Spleen (tissue), 11 donors: ENCODE data around the gene P2RX7. TPM values are rescaled to one million over a fixed set of nuclear protein-coding genes. Genes with fewer than 3 reads are reported as not detected.
"Not testable (repeated sequence)": the region's sequence is repeated elsewhere in the genome, so short reads cannot be mapped to it uniquely, and the experiment has no call there.

ENCODE experiments used
- DNase-seq: peaks from one replicate; pipeline ENCODE4 v3.0.0-alpha.2; 2020
- H3K27ac ChIP-seq, 8 donors: fragments of 200-600 bp; sonication (generic) in 7 of 8; 1 replicate in 4 of 8; 2 replicates in 4 of 8; pipeline versions ENCODE4 v1.5.0 to v1.8.0; 2016 to 2021; ENCODE audit warnings: inconsistent platforms in 4 of 8, mild to moderate bottlenecking in 4 of 8, moderate library complexity in 1 of 8
- H3K27me3 ChIP-seq, 7 donors: fragments of 200-600 bp; sonication (generic) in 6 of 7; replicated peaks in 1 of 7; 1 replicate in 4 of 7; 2 replicates in 3 of 7; pipeline versions ENCODE4 v1.5.0 to v1.8.0; 2016 to 2021; ENCODE audit warnings: inconsistent platforms in 3 of 7, mild to moderate bottlenecking in 1 of 7
- H3K36me3 ChIP-seq, 6 donors: fragments of 200-600 bp; sonication (generic) in 5 of 6; 1 replicate in 4 of 6; 2 replicates in 2 of 6; pipeline versions ENCODE4 v1.5.0 to v1.8.0; 2016 to 2021; ENCODE audit warnings: inconsistent platforms in 2 of 6
- H3K4me1 ChIP-seq, 6 donors: fragments of 200-600 bp; sonication (generic) in 5 of 6; 1 replicate in 3 of 6; 2 replicates in 3 of 6; pipeline versions ENCODE4 v1.5.0 to v1.8.0; 2016 to 2021; ENCODE audit warnings: inconsistent platforms in 3 of 6
- H3K4me3 ChIP-seq, 8 donors: fragments of 200-600 bp; sonication (generic) in 7 of 8; 1 replicate in 4 of 8; 2 replicates in 4 of 8; pipeline versions ENCODE4 v1.5.0 to v1.8.0; 2016 to 2021; ENCODE audit warnings: inconsistent platforms in 4 of 8, mild to moderate bottlenecking in 4 of 8, moderate library complexity in 2 of 8
- H3K9me3 ChIP-seq, 8 donors: fragments of 200-600 bp; sonication (generic) in 7 of 8; 1 replicate in 4 of 8; 2 replicates in 4 of 8; pipeline versions ENCODE4 v1.5.0 to v1.8.0; 2016 to 2021; ENCODE audit warnings: inconsistent platforms in 4 of 8
- POLR2A ChIP-seq, 3 donors: fragments of 450-650 bp; IDR thresholded peaks; one replicate each; pipeline ENCODE4 v1.5.1; 2017; ENCODE audit warnings: antibody characterized with exemption in 3 of 3, mild to moderate bottlenecking in 1 of 3
- POLR2AphosphoS5 ChIP-seq, 3 donors: sonication (generic); formaldehyde crosslinking; IDR thresholded peaks; one replicate each; pipeline ENCODE4 v1.5.1; 2017; ENCODE audit warnings: antibody characterized with exemption in 3 of 3
- WGBS, 5 donors: extraction: QIAGEN DNeasy Blood & Tissue Kit in 3 of 5; methylation state at CpG; one replicate each; pipeline versions ENCODE4 v1.1.5 to v1.1.7; 2013 to 2018; 5-methylcytosine and 5-hydroxymethylcytosine counted together
- intact Hi-C: fragments of 100-400 bp; cut with DNase I; formaldehyde crosslinking; loops from one replicate; pipeline ENCODE4 v1.15.0; 2023; ENCODE audit warnings: low total_unique reads
- polyA plus RNA-seq, 3 donors: library from polyadenylated mRNA; stranded (reverse); fragments of 200-250 nt; gene quantifications; one replicate each; pipeline ENCODE4 v1.2.1, GENCODE V29; 2013
- total RNA-seq, 7 donors: library from RNA; depleted of rRNA in 3 of 7; stranded (reverse); fragments of >200 nt in 3 of 7; fragmentation: NEBNext Ultra II Directional in 4 of 7; extraction: Animal tissue kit (Norgen Biotek cat#: 25700) in 4 of 7; gene quantifications; one replicate each; pipeline versions ENCODE4 v1.1.0 to v1.2.1, GENCODE V29; 2016 to 2021
- TF ChIP-seq, protein P1 (sequence below), 11 experiments: fragments of 200-600 bp in 7 of 11; fragments of 450-650 bp in 4 of 11; sonication (generic) in 4 of 11; IDR thresholded peaks in 8 of 11; conservative IDR thresholded peaks in 3 of 11; 1 replicate in 7 of 11; 2 replicates in 4 of 11; pipeline versions ENCODE4 v1.4.0 to v1.8.0; 2016 to 2021; ENCODE audit warnings: antibody characterized with exemption in 11 of 11, inconsistent platforms in 4 of 11, mild to moderate bottlenecking in 1 of 11
- donor health status: healthy with polysubstance abuse.
- donor health status: DM: no; HTN: no; CAD: no; lungs with moderate emphysema.
- donor health status: DM: no; HTN: no; CAD: no.
- donor health status: Bipolar disorder and iron deficiency.
- donor health status: healthy.
- donor health status: DM: no; HTN: no; CAD: no.
- donor health status: DM: yes; HTN: yes; CAD: no.

The P2RX7 gene
- total and polyA plus RNA-seq, 10 donors, result 1.8 to 12.3 (median 9.0) TPM

GRCh38 chr12:121145221-121145620 lies 12.5 kb downstream of the P2RX7 start:
- Histone ChIP-seq H3K27me3 (no peaks in the 10 kb centered on the region), H3K36me3 (peaks cover 0 to 7% (median 0%) of the 10 kb centered on the region in 6 donors), H3K9me3 (no peaks in the 10 kb centered on the region), H3K4me3 (no peak overlapping the region), H3K27ac (peak overlapping the region in 5 of 8 donors; percentile 10 to 85 (median 75)), H3K4me1 (peaks cover 0 to 31% (median 17%) of the 10 kb centered on the region in 6 donors)
- intact Hi-C loops, result no loop called here
- no peak for TF ChIP-seq POLR2A (IDR thresholded peaks at IDR 0.05)
- TF ChIP-seq, protein P1, sequence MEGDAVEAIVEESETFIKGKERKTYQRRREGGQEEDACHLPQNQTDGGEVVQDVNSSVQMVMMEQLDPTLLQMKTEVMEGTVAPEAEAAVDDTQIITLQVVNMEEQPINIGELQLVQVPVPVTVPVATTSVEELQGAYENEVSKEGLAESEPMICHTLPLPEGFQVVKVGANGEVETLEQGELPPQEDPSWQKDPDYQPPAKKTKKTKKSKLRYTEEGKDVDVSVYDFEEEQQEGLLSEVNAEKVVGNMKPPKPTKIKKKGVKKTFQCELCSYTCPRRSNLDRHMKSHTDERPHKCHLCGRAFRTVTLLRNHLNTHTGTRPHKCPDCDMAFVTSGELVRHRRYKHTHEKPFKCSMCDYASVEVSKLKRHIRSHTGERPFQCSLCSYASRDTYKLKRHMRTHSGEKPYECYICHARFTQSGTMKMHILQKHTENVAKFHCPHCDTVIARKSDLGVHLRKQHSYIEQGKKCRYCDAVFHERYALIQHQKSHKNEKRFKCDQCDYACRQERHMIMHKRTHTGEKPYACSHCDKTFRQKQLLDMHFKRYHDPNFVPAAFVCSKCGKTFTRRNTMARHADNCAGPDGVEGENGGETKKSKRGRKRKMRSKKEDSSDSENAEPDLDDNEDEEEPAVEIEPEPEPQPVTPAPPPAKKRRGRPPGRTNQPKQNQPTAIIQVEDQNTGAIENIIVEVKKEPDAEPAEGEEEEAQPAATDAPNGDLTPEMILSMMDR (IDR thresholded peaks at IDR 0.05 in 8 of 11, conservative IDR thresholded peaks at IDR 0.05 in 3 of 11), result no peak
- TF ChIP-seq POLR2AphosphoS5 (IDR thresholded peaks at IDR 0.05), result no peak
- DNase-seq, result no peak
- WGBS, 5 donors, result 56 to 71% (median 63%) methylated on average over 8 of the region's 8 CpGs

- H3K27me3 ChIP-seq, H3K27ac ChIP-seq, H3K4me3 ChIP-seq, H3K36me3 ChIP-seq, DNase-seq, H3K9me3 ChIP-seq, intact Hi-C loops: not testable (repeated sequence)
- 84 to 93% (median 91%) methylated on average over 3 of the region's 3 CpGs for WGBS, 5 donors
- peaks cover 0 to 16% (median 6%) of the 10 kb centered on the region in 6 donors for H3K4me1 ChIP-seq
Observed at GRCh38 chr12:121149289-121149688, 16.6 kb downstream of the P2RX7 start.

GRCh38 chr12:121154793-121155375 lies 22.2 kb downstream of the P2RX7 start:
- H3K36me3 ChIP-seq, result peaks cover 0 to 39% (median 3%) of the 10 kb centered on the region in 6 donors
- intact Hi-C loops, result no loop called here
- peaks cover 0 to 10% (median 4%) of the 10 kb centered on the region in 8 donors for H3K9me3 ChIP-seq
- H3K27ac ChIP-seq, result no peak overlapping the region
- no peaks in the 10 kb centered on the region for H3K27me3 ChIP-seq
- peaks cover 0 to 8% (median 2%) of the 10 kb centered on the region in 6 donors for H3K4me1 ChIP-seq
- DNase-seq, result no peak
- TF ChIP-seq, protein P1 (IDR thresholded peaks at IDR 0.05 in 8 of 11, conservative IDR thresholded peaks at IDR 0.05 in 3 of 11), result no peak
- TF ChIP-seq POLR2AphosphoS5 (IDR thresholded peaks at IDR 0.05) (no peak), POLR2A (IDR thresholded peaks at IDR 0.05) (no peak)
- H3K4me3 ChIP-seq, result no peak overlapping the region
- 86 to 94% (median 92%) methylated on average over 14 of the region's 14 CpGs for WGBS, 5 donors

- Histone ChIP-seq H3K36me3 (peaks cover 0 to 43% (median 5%) of the 10 kb centered on the region in 6 donors), H3K9me3 (peaks cover 0 to 10% (median 4%) of the 10 kb centered on the region in 8 donors), H3K27ac (no peak overlapping the region), H3K4me1 (peaks cover 0 to 8% (median 2%) of the 10 kb centered on the region in 6 donors), H3K27me3 (no peaks in the 10 kb centered on the region), H3K4me3 (no peak overlapping the region)
- no peak for TF ChIP-seq POLR2A (IDR thresholded peaks at IDR 0.05)
- TF ChIP-seq POLR2AphosphoS5 (IDR thresholded peaks at IDR 0.05), result no peak
- TF ChIP-seq, protein P1 (IDR thresholded peaks at IDR 0.05 in 8 of 11, conservative IDR thresholded peaks at IDR 0.05 in 3 of 11), result no peak
- WGBS, 5 donors, result 85 to 96% (median 90%) methylated on average over 5 of the region's 5 CpGs
- intact Hi-C loops, result no loop called here
- DNase-seq, result no peak
Observed at GRCh38 chr12:121156365-121156764, 23.7 kb downstream of the P2RX7 start.
